Measurements from ENCODE around the gene ANK3. TPM values are rescaled to one million over a fixed set of nuclear protein-coding genes. Genes with fewer than 3 reads are reported as not detected.

The ANK3 gene
- total and polyA plus RNA-seq, 5 experiments from 2014 or later: 1.2 to 9.0 (median 1.6) TPM

- Mint-ChIP-seq H3K4me3 (no peak overlapping the region), H3K36me3 (peaks cover 0 to 19% (median 0%) of the 10 kb centered on the region in 3 donors), H3K27me3 (peaks cover 0 to 6% (median 2%) of the 10 kb centered on the region in 5 donors), H3K4me1 (peaks cover 0 to 5% (median 0%) of the 10 kb centered on the region in 4 donors), H3K27ac (no peak overlapping the region), H3K9me3 (no peaks in the 10 kb centered on the region)
- peak in 1 of 10 donors; percentile 5 for DNase-seq
- POLR2A ChIA-PET: no interaction called here
- ATAC-seq: no peak
Measured at GRCh38 chr10:60203993-60204618, 185.6 kb downstream of the ANK3 start.

- H3K4me1 Mint-ChIP-seq: no peaks in the 10 kb centered on the region
Measured at GRCh38 chr10:60200682-60201053, 189.0 kb downstream of the ANK3 start.

GRCh38 chr10:60200012-60200681, 189.5 kb downstream of the ANK3 start:
- ATAC-seq: no peak
- no peaks in the 10 kb centered on the region for H3K9me3 Mint-ChIP-seq

More at GRCh38 chr10:60200682-60201053, 189.0 kb downstream of the ANK3 start:
- no peak overlapping the region for H3K4me3 Mint-ChIP-seq
- no peak for DNase-seq
- H3K27ac Mint-ChIP-seq: no peak overlapping the region
- H3K27me3 Mint-ChIP-seq: peaks cover 0 to 4% (median 0%) of the 10 kb centered on the region in 5 donors
- peaks cover 9 to 44% (median 9%) of the 10 kb centered on the region in 3 donors for H3K36me3 Mint-ChIP-seq
- POLR2A ChIA-PET: no interaction called here
- no peaks in the 10 kb centered on the region for H3K9me3 Mint-ChIP-seq
- ATAC-seq: no peak

DNA sequence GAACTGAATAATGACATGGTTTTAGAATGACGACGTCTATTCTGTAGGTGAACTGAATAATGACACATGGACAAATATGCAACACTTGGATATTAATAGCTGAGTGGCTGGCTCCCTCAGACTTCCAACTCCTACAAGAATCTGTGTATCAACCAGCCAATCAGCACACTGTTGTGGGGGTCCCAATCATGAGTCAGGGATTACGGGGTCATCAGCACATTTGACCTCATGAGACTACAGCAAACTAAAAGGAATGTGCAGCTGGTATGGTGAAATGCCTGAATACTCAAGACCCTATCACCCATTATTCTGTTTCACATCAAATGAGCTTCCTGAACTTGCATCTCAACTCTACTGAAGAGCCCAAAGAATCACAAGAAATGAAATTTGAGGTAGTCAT, 192.5 kb downstream of the ANK3 start:
- no peaks in the 10 kb centered on the region for H3K9me3 Mint-ChIP-seq
- H3K4me1 Mint-ChIP-seq: no peaks in the 10 kb centered on the region
- no peak overlapping the region for H3K4me3 Mint-ChIP-seq
- peaks cover 0 to 4% (median 2%) of the 10 kb centered on the region in 5 donors for H3K27me3 Mint-ChIP-seq
- H3K36me3 Mint-ChIP-seq: peaks cover 17 to 63% (median 25%) of the 10 kb centered on the region in 3 donors
- ATAC-seq (no peak), DNase-seq (no peak)
- no peak overlapping the region for H3K27ac Mint-ChIP-seq
- POLR2A ChIA-PET: no interaction called here

More at GRCh38 chr10:60200012-60200681, 189.5 kb downstream of the ANK3 start:
- H3K36me3 Mint-ChIP-seq: peaks cover 9 to 46% (median 9%) of the 10 kb centered on the region in 3 donors
- no peaks in the 10 kb centered on the region for H3K4me1 Mint-ChIP-seq
- POLR2A ChIA-PET: no interaction called here
- no peak overlapping the region for H3K4me3 Mint-ChIP-seq
- peaks cover 0 to 3% (median 0%) of the 10 kb centered on the region in 5 donors for H3K27me3 Mint-ChIP-seq
- no peak for DNase-seq
- no peak overlapping the region for H3K27ac Mint-ChIP-seq

DNA sequence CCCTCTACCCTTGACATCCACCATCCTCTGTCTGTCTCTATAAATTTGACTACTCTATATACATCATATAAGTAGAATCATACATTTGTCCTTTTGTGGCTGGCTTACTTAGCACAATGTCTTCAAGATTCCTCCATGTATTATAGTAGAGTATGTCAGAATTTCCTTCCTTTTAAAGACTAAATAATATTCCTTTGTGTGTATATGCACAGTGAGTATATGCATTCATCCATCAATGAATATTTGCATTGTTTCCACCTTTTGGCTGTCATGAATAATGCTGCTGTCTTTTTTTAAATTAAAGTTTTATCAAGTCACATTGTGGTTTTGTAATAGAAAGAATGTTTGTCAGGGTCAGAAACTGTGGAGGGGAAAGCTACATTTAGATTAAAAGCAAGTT, 195.3 kb downstream of the ANK3 start:
- Mint-ChIP-seq H3K27ac (no peak overlapping the region), H3K9me3 (peaks cover 0 to 5% (median 0%) of the 10 kb centered on the region in 9 donors), H3K36me3 (peaks cover 17 to 71% (median 28%) of the 10 kb centered on the region in 3 donors), H3K4me1 (no peaks in the 10 kb centered on the region), H3K27me3 (peaks cover 0 to 9% (median 2%) of the 10 kb centered on the region in 5 donors), H3K4me3 (no peak overlapping the region)
- no peak for ATAC-seq
- no peak for DNase-seq
- POLR2A ChIA-PET: no interaction called here

DNA sequence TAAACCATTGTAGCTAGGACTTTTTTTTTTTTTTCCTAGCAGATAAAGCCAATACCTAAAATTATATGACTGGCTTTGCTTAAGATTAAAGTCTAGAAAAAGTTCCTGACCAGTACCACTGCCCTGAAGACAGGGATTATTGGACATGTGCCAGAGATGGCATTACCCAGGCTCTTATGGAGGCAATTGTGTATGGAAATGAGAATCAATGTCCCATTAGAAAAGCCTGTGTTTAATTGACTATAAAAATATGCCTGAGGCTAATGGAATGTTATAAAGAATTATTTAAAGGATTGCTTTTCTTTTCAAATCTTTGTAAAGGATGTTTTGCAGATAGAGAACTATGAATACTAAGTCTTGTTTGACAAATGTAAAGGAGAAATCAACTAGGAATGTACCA, 196.7 kb downstream of the ANK3 start:
- H3K27ac Mint-ChIP-seq: no peak overlapping the region
- H3K27me3 Mint-ChIP-seq: peaks cover 0 to 9% (median 2%) of the 10 kb centered on the region in 5 donors
- no peak for DNase-seq
- H3K36me3 Mint-ChIP-seq: peaks cover 17 to 66% (median 26%) of the 10 kb centered on the region in 3 donors
- ATAC-seq: no peak
- POLR2A ChIA-PET: no interaction called here
- H3K4me1 Mint-ChIP-seq: no peaks in the 10 kb centered on the region
- H3K4me3 Mint-ChIP-seq: no peak overlapping the region
- H3K9me3 Mint-ChIP-seq: peaks cover 0 to 5% (median 0%) of the 10 kb centered on the region in 9 donors

DNA sequence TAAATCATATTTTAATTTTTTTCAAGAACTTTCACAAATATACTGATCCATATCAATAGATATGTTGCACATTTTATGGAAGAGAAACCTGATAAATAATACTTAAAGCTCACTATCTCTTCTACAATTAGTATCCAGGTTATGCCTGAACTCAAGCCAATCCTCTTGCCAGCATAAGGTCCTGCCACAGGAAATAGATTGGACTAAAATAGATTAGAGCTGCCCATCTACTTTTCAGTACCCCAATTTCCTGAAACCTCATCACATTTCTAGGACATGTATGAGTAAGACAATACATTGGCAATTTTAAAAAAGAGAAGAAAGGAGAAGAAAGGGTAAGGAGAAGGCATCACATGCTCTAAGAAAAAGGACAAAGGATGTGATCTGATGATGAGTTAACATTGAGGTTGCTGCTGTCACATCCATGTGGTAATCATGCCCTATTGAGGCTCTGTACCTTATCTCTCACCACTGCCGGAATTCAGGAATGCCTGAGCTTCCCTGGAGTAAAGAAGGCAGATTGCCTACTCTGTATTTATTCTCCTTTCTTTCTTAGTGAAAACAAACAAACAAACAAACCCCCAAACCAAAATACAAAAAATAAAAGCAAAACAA, 199.7 kb downstream of the ANK3 start:
- POLR2A ChIA-PET: no interaction called here
- H3K27ac Mint-ChIP-seq: no peak overlapping the region
- H3K36me3 Mint-ChIP-seq: peaks cover 14 to 65% (median 25%) of the 10 kb centered on the region in 3 donors
- no peak overlapping the region for H3K4me3 Mint-ChIP-seq
- H3K9me3 Mint-ChIP-seq: peaks cover 0 to 5% (median 0%) of the 10 kb centered on the region in 9 donors
- no peaks in the 10 kb centered on the region for H3K4me1 Mint-ChIP-seq
- DNase-seq (no peak), ATAC-seq (no peak)
- H3K27me3 Mint-ChIP-seq: peaks cover 0 to 10% (median 2%) of the 10 kb centered on the region in 5 donors

GRCh38 chr10:60188548-60188947, 201.1 kb downstream of the ANK3 start:
- Mint-ChIP-seq H3K4me1 (no peaks in the 10 kb centered on the region), H3K4me3 (no peak overlapping the region), H3K27ac (peak overlapping the region in 1 of 10 donors; percentile 13), H3K9me3 (peaks cover 0 to 5% (median 0%) of the 10 kb centered on the region in 9 donors), H3K27me3 (peaks cover 0 to 8% (median 2%) of the 10 kb centered on the region in 5 donors), H3K36me3 (peaks cover 6 to 60% (median 17%) of the 10 kb centered on the region in 3 donors)
- ATAC-seq (no peak), DNase-seq (no peak)
- POLR2A ChIA-PET: no interaction called here

DNA sequence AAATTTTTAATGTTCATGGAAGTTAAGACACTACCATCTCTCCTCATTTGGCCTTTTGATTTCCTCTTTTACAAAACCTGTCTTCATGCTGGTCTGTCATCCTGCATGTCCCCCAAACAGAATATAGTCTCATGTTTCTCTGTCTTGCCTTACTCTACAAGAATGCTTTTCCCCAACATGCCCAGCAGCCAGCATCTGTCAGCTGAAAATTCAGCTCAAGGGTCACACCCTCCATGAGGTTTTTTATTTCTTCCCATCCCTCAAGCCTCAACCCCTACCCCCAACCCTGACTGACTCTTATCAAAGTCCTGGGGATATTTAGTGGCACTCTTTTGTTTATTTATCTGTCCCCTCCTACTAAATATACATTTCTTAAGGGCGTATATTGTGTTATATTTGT, 202.0 kb downstream of the ANK3 start:
- Mint-ChIP-seq H3K27ac (no peak overlapping the region), H3K4me3 (no peak overlapping the region), H3K36me3 (peaks cover 6 to 59% (median 12%) of the 10 kb centered on the region in 3 donors), H3K4me1 (no peaks in the 10 kb centered on the region), H3K27me3 (peaks cover 0 to 8% (median 0%) of the 10 kb centered on the region in 5 donors), H3K9me3 (peaks cover 0 to 5% (median 0%) of the 10 kb centered on the region in 9 donors)
- DNase-seq (no peak), ATAC-seq (no peak)
- POLR2A ChIA-PET: no interaction called here

GRCh38 chr10:60186315-60187071, 203.2 kb downstream of the ANK3 start:
- POLR2A ChIA-PET: no interaction called here
- H3K27me3 Mint-ChIP-seq: peaks cover 0 to 8% (median 0%) of the 10 kb centered on the region in 5 donors
- peaks cover 0 to 5% (median 0%) of the 10 kb centered on the region in 9 donors for H3K9me3 Mint-ChIP-seq
- H3K27ac Mint-ChIP-seq: no peak overlapping the region
- DNase-seq: no peak
- H3K36me3 Mint-ChIP-seq: peaks cover 6 to 67% (median 9%) of the 10 kb centered on the region in 3 donors
- no peak overlapping the region for H3K4me3 Mint-ChIP-seq
- no peak for ATAC-seq
- H3K4me1 Mint-ChIP-seq: no peaks in the 10 kb centered on the region

GRCh38 chr10:60185421-60185820, 204.3 kb downstream of the ANK3 start:
- H3K4me1 Mint-ChIP-seq: no peaks in the 10 kb centered on the region
- POLR2A ChIA-PET: no interaction called here

DNA sequence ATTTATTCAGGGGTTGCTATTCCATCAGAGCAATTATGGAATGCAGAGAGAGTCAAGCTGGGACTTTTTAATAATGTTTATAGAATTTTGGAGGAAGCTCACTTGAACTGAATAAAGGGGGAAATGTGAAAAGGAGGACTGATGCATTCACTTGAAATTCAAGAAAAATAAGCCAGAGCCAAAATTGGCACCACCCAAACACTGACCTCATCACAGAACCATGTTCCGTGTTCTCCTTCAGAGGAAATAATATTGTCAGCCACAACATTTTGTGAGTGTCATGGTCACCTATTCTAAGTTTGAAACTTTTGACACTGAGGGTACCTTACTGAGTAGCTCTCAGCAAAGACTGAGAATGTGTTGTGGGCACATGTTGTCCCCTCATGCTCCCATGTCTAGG, 207.0 kb downstream of the ANK3 start:
- Mint-ChIP-seq H3K4me3 (no peak overlapping the region), H3K9me3 (no peaks in the 10 kb centered on the region), H3K4me1 (no peaks in the 10 kb centered on the region), H3K36me3 (peaks cover 4 to 73% (median 5%) of the 10 kb centered on the region in 3 donors), H3K27ac (no peak overlapping the region), H3K27me3 (peaks cover 0 to 5% (median 2%) of the 10 kb centered on the region in 5 donors)
- no peak for DNase-seq
- POLR2A ChIA-PET: no interaction called here
- no peak for ATAC-seq

More at GRCh38 chr10:60185421-60185820, 204.3 kb downstream of the ANK3 start:
- no peak overlapping the region for H3K4me3 Mint-ChIP-seq
- H3K9me3 Mint-ChIP-seq: no peaks in the 10 kb centered on the region
- DNase-seq (no peak), ATAC-seq (no peak)
- H3K36me3 Mint-ChIP-seq: peaks cover 5 to 68% (median 6%) of the 10 kb centered on the region in 3 donors
- peaks cover 0 to 4% (median 0%) of the 10 kb centered on the region in 5 donors for H3K27me3 Mint-ChIP-seq
- no peak overlapping the region for H3K27ac Mint-ChIP-seq
